CD8-positive, alpha-beta memory T cell (primary cell): Measurements from ENCODE around the gene FLVCR1. TPM values are rescaled to one million over a fixed set of nuclear protein-coding genes. Genes with fewer than 3 reads are reported as not detected.
A peak's percentile ranks its signal among the peaks of the same experiment; 100 is the strongest.

Source experiments
- CTCF ChIA-PET: fragments of 350-600 bp; sonication (Branson Sonifier 250); formaldehyde crosslinking; loops from one replicate; lab custom pipeline; 2021; ENCODE audit warnings: antibody characterized with exemption; lab: Charles Lee
- POLR2A ChIA-PET: fragments of 350-600 bp; sonication (Branson Sonifier 250); formaldehyde crosslinking; loops from one replicate; lab custom pipeline; 2021; ENCODE audit warnings: antibody characterized with exemption; lab: Charles Lee
- DNase-seq, 5 donors: peaks; one replicate each; pipeline versions ENCODE4 v3.0.0 to v3.0.0-alpha.2; 2020 to 2022; ENCODE audit warnings: mixed read lengths in 1 of 5
- H3K27ac ChIP-seq: one replicate; pipeline ENCODE4 v1.7.0; 2013; ENCODE audit warnings: low read depth, mild to moderate bottlenecking, low read length, moderate library complexity
- H3K27me3 ChIP-seq: 2 replicates; pipeline ENCODE4 v1.7.0; 2013; ENCODE audit warnings: low read length, mild to moderate bottlenecking; ENCODE audit not compliant: insufficient read depth, poor library complexity, severe bottlenecking
- H3K36me3 ChIP-seq: 2 replicates; pipeline ENCODE4 v1.7.0; 2013; ENCODE audit warnings: mild to moderate bottlenecking, low read length, moderate library complexity; ENCODE audit not compliant: insufficient read depth
- H3K4me1 ChIP-seq: 2 replicates; pipeline ENCODE4 v1.7.0; 2013; ENCODE audit warnings: mild to moderate bottlenecking, low read length, moderate library complexity; ENCODE audit not compliant: insufficient read depth
- H3K4me3 ChIP-seq: 2 replicates; pipeline ENCODE4 v1.7.0; 2013; ENCODE audit warnings: mild to moderate bottlenecking, low read length
- H3K9me3 ChIP-seq: 2 replicates; pipeline ENCODE4 v1.7.0; 2013; ENCODE audit warnings: mild to moderate bottlenecking, low read length
- H3K27ac Mint-ChIP-seq, 8 donors: one replicate each; pipeline ENCODE4 v1.8.0; 2020 to 2021; ENCODE audit warnings: mixed read lengths in 8 of 8, mild to moderate bottlenecking in 6 of 8, inconsistent platforms in 3 of 8, moderate library complexity in 3 of 8
- H3K27me3 Mint-ChIP-seq, 2 donors: one replicate each; pipeline ENCODE4 v1.8.0; 2020 to 2021; ENCODE audit warnings: mixed read lengths in 2 of 2, mild to moderate bottlenecking in 1 of 2, moderate library complexity in 1 of 2
- H3K36me3 Mint-ChIP-seq, 3 donors: one replicate each; pipeline ENCODE4 v1.8.0; 2020 to 2021; ENCODE audit warnings: mixed read lengths in 3 of 3, inconsistent platforms in 1 of 3, mild to moderate bottlenecking in 1 of 3
- H3K4me1 Mint-ChIP-seq, 3 donors: one replicate each; pipeline ENCODE4 v1.8.0; 2020 to 2021; ENCODE audit warnings: mixed read lengths in 3 of 3, inconsistent platforms in 1 of 3, mild to moderate bottlenecking in 1 of 3
- H3K4me3 Mint-ChIP-seq, 7 donors: one replicate each; pipeline ENCODE4 v1.8.0; 2020 to 2021; ENCODE audit warnings: mixed read lengths in 7 of 7, mild to moderate bottlenecking in 6 of 7, moderate library complexity in 4 of 7, inconsistent platforms in 2 of 7
- H3K9me3 Mint-ChIP-seq, 5 donors: one replicate each; pipeline ENCODE4 v1.8.0; 2020 to 2022; ENCODE audit warnings: mixed read lengths in 5 of 5, mild to moderate bottlenecking in 3 of 5, moderate library complexity in 2 of 5, inconsistent platforms in 1 of 5
- polyA plus RNA-seq: library from polyadenylated mRNA; unstranded; fragments of 300-500 nt; fragmentation: Illumina TruSeq; gene quantifications from one replicate; pipeline ENCODE4 v1.2.3, GENCODE V29; 2021
- total RNA-seq, 2 experiments: library from RNA; stranded (reverse); gene quantifications; one replicate each; pipeline ENCODE4 v1.2.3, GENCODE V29; 2021

The FLVCR1 gene
- total and polyA plus RNA-seq, 3 experiments from 2014 or later, result 4.0 to 14.9 (median 11.7) TPM

GRCh38 chr1:212918824-212919223 is 60.7 kb downstream of the FLVCR1 start:
- no peak overlapping the region for H3K27ac ChIP-seq
- ChIA-PET POLR2A (no interaction called here), CTCF (no interaction called here)
- Mint-ChIP-seq H3K36me3 (no peaks in the 10 kb centered on the region), H3K4me3 (no peak overlapping the region), H3K4me1 (peaks cover 0 to 4% (median 0%) of the 10 kb centered on the region in 3 donors), H3K27ac (no peak overlapping the region), H3K9me3 (no peaks in the 10 kb centered on the region), H3K27me3 (peaks cover 10 to 39% of the 10 kb centered on the region in 2 donors)
- H3K9me3 ChIP-seq, result no peaks in the 10 kb centered on the region
- H3K4me3 ChIP-seq, result no peak overlapping the region
- no peak for DNase-seq
- H3K27me3 ChIP-seq, result no peaks in the 10 kb centered on the region
- no peaks in the 10 kb centered on the region for H3K36me3 ChIP-seq
- H3K4me1 ChIP-seq, result no peaks in the 10 kb centered on the region

GRCh38 chr1:212920246-212920645 is 62.2 kb downstream of the FLVCR1 start:
- CTCF ChIA-PET, result no interaction called here

GRCh38 chr1:212920896-212921295 is 62.8 kb downstream of the FLVCR1 start:
- H3K36me3 ChIP-seq, result no peaks in the 10 kb centered on the region
- POLR2A ChIA-PET, result no interaction called here
- Mint-ChIP-seq H3K4me3 (no peak overlapping the region), H3K27me3 (peaks cover 6 to 35% of the 10 kb centered on the region in 2 donors), H3K27ac (no peak overlapping the region), H3K9me3 (peaks cover 0 to 3% (median 0%) of the 10 kb centered on the region in 5 donors), H3K36me3 (no peaks in the 10 kb centered on the region), H3K4me1 (peaks cover 0 to 4% (median 0%) of the 10 kb centered on the region in 3 donors)
- no peaks in the 10 kb centered on the region for H3K9me3 ChIP-seq
- H3K27me3 ChIP-seq, result no peaks in the 10 kb centered on the region
- no peaks in the 10 kb centered on the region for H3K4me1 ChIP-seq
- H3K27ac ChIP-seq, result no peak overlapping the region
- no peak for DNase-seq
- CTCF ChIA-PET, result no interaction called here
- H3K4me3 ChIP-seq, result no peak overlapping the region

More at GRCh38 chr1:212920246-212920645, 62.2 kb downstream of the FLVCR1 start:
- peaks cover 9 to 39% of the 10 kb centered on the region in 2 donors for H3K27me3 Mint-ChIP-seq
- no peak overlapping the region for H3K27ac Mint-ChIP-seq
- Histone ChIP-seq H3K9me3 (no peaks in the 10 kb centered on the region), H3K4me3 (no peak overlapping the region), H3K36me3 (no peaks in the 10 kb centered on the region), H3K27me3 (no peaks in the 10 kb centered on the region), H3K4me1 (no peaks in the 10 kb centered on the region), H3K27ac (no peak overlapping the region)
- H3K36me3 Mint-ChIP-seq, result no peaks in the 10 kb centered on the region
- POLR2A ChIA-PET, result no interaction called here
- no peak overlapping the region for H3K4me3 Mint-ChIP-seq
- H3K9me3 Mint-ChIP-seq, result no peaks in the 10 kb centered on the region
- DNase-seq, result no peak
- H3K4me1 Mint-ChIP-seq, result peaks cover 0 to 4% (median 0%) of the 10 kb centered on the region in 3 donors

- ChIA-PET CTCF (no interaction called here), POLR2A (no interaction called here)
- no peaks in the 10 kb centered on the region for H3K36me3 ChIP-seq
- Mint-ChIP-seq H3K9me3 (peaks cover 0 to 3% (median 0%) of the 10 kb centered on the region in 5 donors), H3K27me3 (peaks cover 6 to 32% of the 10 kb centered on the region in 2 donors), H3K36me3 (no peaks in the 10 kb centered on the region), H3K27ac (no peak overlapping the region), H3K4me3 (no peak overlapping the region), H3K4me1 (no peaks in the 10 kb centered on the region)
- H3K27ac ChIP-seq, result no peak overlapping the region
- DNase-seq, result no peak
- H3K4me1 ChIP-seq, result no peaks in the 10 kb centered on the region
- no peak overlapping the region for H3K4me3 ChIP-seq
- H3K9me3 ChIP-seq, result no peaks in the 10 kb centered on the region
- no peaks in the 10 kb centered on the region for H3K27me3 ChIP-seq
Observed at GRCh38 chr1:212922016-212922415, 63.9 kb downstream of the FLVCR1 start.

- Mint-ChIP-seq H3K4me1 (no peaks in the 10 kb centered on the region), H3K9me3 (peaks cover 0 to 3% (median 0%) of the 10 kb centered on the region in 5 donors), H3K27me3 (peaks cover 6 to 17% of the 10 kb centered on the region in 2 donors), H3K36me3 (no peaks in the 10 kb centered on the region), H3K4me3 (no peak overlapping the region), H3K27ac (peak overlapping the region in 1 of 8 donors; percentile 27)
- POLR2A ChIA-PET, result no interaction called here
- Histone ChIP-seq H3K27ac (no peak overlapping the region), H3K4me3 (no peak overlapping the region), H3K27me3 (no peaks in the 10 kb centered on the region), H3K9me3 (no peaks in the 10 kb centered on the region), H3K4me1 (no peaks in the 10 kb centered on the region), H3K36me3 (no peaks in the 10 kb centered on the region)
- DNase-seq, result no peak
- CTCF ChIA-PET, result no interaction called here
Observed at GRCh38 chr1:212926372-212926771, 68.3 kb downstream of the FLVCR1 start.

- Mint-ChIP-seq H3K36me3 (no peaks in the 10 kb centered on the region), H3K4me1 (no peaks in the 10 kb centered on the region), H3K27ac (no peak overlapping the region), H3K27me3 (peaks cover 6 to 9% of the 10 kb centered on the region in 2 donors), H3K9me3 (peaks cover 0 to 3% (median 0%) of the 10 kb centered on the region in 5 donors), H3K4me3 (no peak overlapping the region)
- Histone ChIP-seq H3K27me3 (no peaks in the 10 kb centered on the region), H3K4me3 (no peak overlapping the region), H3K36me3 (no peaks in the 10 kb centered on the region), H3K9me3 (no peaks in the 10 kb centered on the region), H3K27ac (no peak overlapping the region), H3K4me1 (no peaks in the 10 kb centered on the region)
- CTCF ChIA-PET, result interaction anchor here (1.4 kb wide), 1 partner anchor 11 kb away, joined by 3 read pairs; no protein-coding TSS in a partner anchor
- DNase-seq, result no peak
- POLR2A ChIA-PET, result no interaction called here
Observed at GRCh38 chr1:212928323-212929291, 70.5 kb downstream of the FLVCR1 start.

- H3K27ac Mint-ChIP-seq, result no peak overlapping the region
- H3K36me3 ChIP-seq, result no peaks in the 10 kb centered on the region
- no peak overlapping the region for H3K4me3 Mint-ChIP-seq
- H3K9me3 ChIP-seq, result no peaks in the 10 kb centered on the region
- peaks cover 4 to 7% of the 10 kb centered on the region in 2 donors for H3K27me3 Mint-ChIP-seq
- no peaks in the 10 kb centered on the region for H3K36me3 Mint-ChIP-seq
- no peaks in the 10 kb centered on the region for H3K4me1 ChIP-seq
- H3K27me3 ChIP-seq, result no peaks in the 10 kb centered on the region
- H3K4me3 ChIP-seq, result no peak overlapping the region
- no peak overlapping the region for H3K27ac ChIP-seq
- ChIA-PET POLR2A (no interaction called here), CTCF (no interaction called here)
- H3K9me3 Mint-ChIP-seq, result no peaks in the 10 kb centered on the region
- no peak for DNase-seq
- H3K4me1 Mint-ChIP-seq, result no peaks in the 10 kb centered on the region
Observed at GRCh38 chr1:212930986-212931678, 73.1 kb downstream of the FLVCR1 start.
